ENCODE data around the gene DERL2.

The DERL2 gene

GRCh38 chr17:5514976-5515375 is 29.0 kb upstream of the DERL2 start:
- H2AFZ ChIP-seq (ENCODE audit: low read depth, low read length) = no peak overlapping the region
- H3K4me3 ChIP-seq (ENCODE audit: low read length) = no peak overlapping the region

GRCh38 chr17:5513628-5514027 is 27.6 kb upstream of the DERL2 start:
- Histone ChIP-seq H2AFZ (ENCODE audit: low read depth, low read length) (no peak overlapping the region), H3K36me3 (ENCODE audit: insufficient read depth, low read length) (no peaks in the 10 kb centered on the region), H3K4me1 (ENCODE audit: insufficient read depth, low read length) (peaks cover 21% of the 10 kb centered on the region), H3K9me3 (ENCODE audit: low read length) (no peaks in the 10 kb centered on the region), H3K27me3 (ENCODE audit: insufficient read depth, low read length) (no peaks in the 10 kb centered on the region), H3K4me3 (ENCODE audit: low read length) (no peak overlapping the region)

More at GRCh38 chr17:5514976-5515375, 29.0 kb upstream of the DERL2 start:
- Histone ChIP-seq H3K36me3 (ENCODE audit: insufficient read depth, low read length) (no peaks in the 10 kb centered on the region), H3K4me1 (ENCODE audit: insufficient read depth, low read length) (peaks cover 10% of the 10 kb centered on the region), H3K9me3 (ENCODE audit: low read length) (no peaks in the 10 kb centered on the region), H3K27me3 (ENCODE audit: insufficient read depth, low read length) (no peaks in the 10 kb centered on the region)

GRCh38 chr17:5511401-5512225 is 25.6 kb upstream of the DERL2 start:
- no peaks in the 10 kb centered on the region for H3K9me3 ChIP-seq (ENCODE audit: low read length)
- H3K4me1 ChIP-seq (ENCODE audit: insufficient read depth, low read length) = peaks cover 26% of the 10 kb centered on the region
- H3K27me3 ChIP-seq (ENCODE audit: insufficient read depth, low read length) = no peaks in the 10 kb centered on the region
- H3K4me3 ChIP-seq (ENCODE audit: low read length) = no peak overlapping the region
- H2AFZ ChIP-seq (ENCODE audit: low read depth, low read length) = no peak overlapping the region
- no peaks in the 10 kb centered on the region for H3K36me3 ChIP-seq (ENCODE audit: insufficient read depth, low read length)

- Histone ChIP-seq H3K36me3 (ENCODE audit: insufficient read depth, low read length) (no peaks in the 10 kb centered on the region), H3K4me1 (ENCODE audit: insufficient read depth, low read length) (peaks cover 19% of the 10 kb centered on the region), H2AFZ (ENCODE audit: low read depth, low read length) (no peak overlapping the region), H3K27me3 (ENCODE audit: insufficient read depth, low read length) (no peaks in the 10 kb centered on the region), H3K4me3 (ENCODE audit: low read length) (no peak overlapping the region), H3K9me3 (ENCODE audit: low read length) (no peaks in the 10 kb centered on the region)
Measured at GRCh38 chr17:5510771-5511170, 24.8 kb upstream of the DERL2 start.

- no peaks in the 10 kb centered on the region for H3K9me3 ChIP-seq (ENCODE audit: low read length)
- H3K4me3 ChIP-seq (ENCODE audit: low read length) = no peak overlapping the region
- H2AFZ ChIP-seq (ENCODE audit: low read depth, low read length) = peak overlapping the region; percentile 9
- no peaks in the 10 kb centered on the region for H3K27me3 ChIP-seq (ENCODE audit: insufficient read depth, low read length)
- H3K36me3 ChIP-seq (ENCODE audit: insufficient read depth, low read length) = no peaks in the 10 kb centered on the region
- peaks cover 19% of the 10 kb centered on the region for H3K4me1 ChIP-seq (ENCODE audit: insufficient read depth, low read length)
Measured at GRCh38 chr17:5509482-5509881, 23.5 kb upstream of the DERL2 start.

GRCh38 chr17:5508810-5509209 is 22.8 kb upstream of the DERL2 start:
- H3K4me1 ChIP-seq (ENCODE audit: insufficient read depth, low read length) = peaks cover 18% of the 10 kb centered on the region
- H3K4me3 ChIP-seq (ENCODE audit: low read length) = no peak overlapping the region

GRCh38 chr17:5506307-5506706 is 20.3 kb upstream of the DERL2 start:
- H3K4me1 ChIP-seq (ENCODE audit: insufficient read depth, low read length) = peaks cover 22% of the 10 kb centered on the region
- no peak overlapping the region for H2AFZ ChIP-seq (ENCODE audit: low read depth, low read length)
- H3K9me3 ChIP-seq (ENCODE audit: low read length) = no peaks in the 10 kb centered on the region
- no peaks in the 10 kb centered on the region for H3K36me3 ChIP-seq (ENCODE audit: insufficient read depth, low read length)
- H3K27me3 ChIP-seq (ENCODE audit: insufficient read depth, low read length) = no peaks in the 10 kb centered on the region
- no peak overlapping the region for H3K4me3 ChIP-seq (ENCODE audit: low read length)

More at GRCh38 chr17:5508810-5509209, 22.8 kb upstream of the DERL2 start:
- Histone ChIP-seq H3K9me3 (ENCODE audit: low read length) (no peaks in the 10 kb centered on the region), H3K27me3 (ENCODE audit: insufficient read depth, low read length) (no peaks in the 10 kb centered on the region), H3K36me3 (ENCODE audit: insufficient read depth, low read length) (no peaks in the 10 kb centered on the region), H2AFZ (ENCODE audit: low read depth, low read length) (peak overlapping the region; percentile 29)

GRCh38 chr17:5502552-5502951 is 16.6 kb upstream of the DERL2 start:
- no peaks in the 10 kb centered on the region for H3K9me3 ChIP-seq (ENCODE audit: low read length)
- peaks cover 14% of the 10 kb centered on the region for H3K4me1 ChIP-seq (ENCODE audit: insufficient read depth, low read length)
- no peaks in the 10 kb centered on the region for H3K27me3 ChIP-seq (ENCODE audit: insufficient read depth, low read length)
- no peaks in the 10 kb centered on the region for H3K36me3 ChIP-seq (ENCODE audit: insufficient read depth, low read length)
- H2AFZ ChIP-seq (ENCODE audit: low read depth, low read length) = no peak overlapping the region
- no peak overlapping the region for H3K4me3 ChIP-seq (ENCODE audit: low read length)

- no peaks in the 10 kb centered on the region for H3K27me3 ChIP-seq (ENCODE audit: insufficient read depth, low read length)
- no peaks in the 10 kb centered on the region for H3K9me3 ChIP-seq (ENCODE audit: low read length)
- H3K36me3 ChIP-seq (ENCODE audit: insufficient read depth, low read length) = no peaks in the 10 kb centered on the region
- peak overlapping the region; percentile 75 for H3K4me3 ChIP-seq (ENCODE audit: low read length)
- H2AFZ ChIP-seq (ENCODE audit: low read depth, low read length) = no peak overlapping the region
- H3K4me1 ChIP-seq (ENCODE audit: insufficient read depth, low read length) = peaks cover 14% of the 10 kb centered on the region
Measured at GRCh38 chr17:5501685-5502084, 15.7 kb upstream of the DERL2 start.

GRCh38 chr17:5500589-5501391 is 14.8 kb upstream of the DERL2 start:
- peak overlapping the region; percentile 62 for H2AFZ ChIP-seq (ENCODE audit: low read depth, low read length)
- H3K4me3 ChIP-seq (ENCODE audit: low read length) = peak overlapping the region; percentile 75
- no peaks in the 10 kb centered on the region for H3K9me3 ChIP-seq (ENCODE audit: low read length)
- no peaks in the 10 kb centered on the region for H3K27me3 ChIP-seq (ENCODE audit: insufficient read depth, low read length)
- no peaks in the 10 kb centered on the region for H3K36me3 ChIP-seq (ENCODE audit: insufficient read depth, low read length)
- peaks cover 14% of the 10 kb centered on the region for H3K4me1 ChIP-seq (ENCODE audit: insufficient read depth, low read length)

GRCh38 chr17:5500247-5500588 is 14.2 kb upstream of the DERL2 start:
- H2AFZ ChIP-seq (ENCODE audit: low read depth, low read length) = peak overlapping the region; percentile 62
- H3K36me3 ChIP-seq (ENCODE audit: insufficient read depth, low read length) = no peaks in the 10 kb centered on the region
- H3K4me3 ChIP-seq (ENCODE audit: low read length) = peak overlapping the region; percentile 75
- no peaks in the 10 kb centered on the region for H3K27me3 ChIP-seq (ENCODE audit: insufficient read depth, low read length)
- peaks cover 14% of the 10 kb centered on the region for H3K4me1 ChIP-seq (ENCODE audit: insufficient read depth, low read length)
- no peaks in the 10 kb centered on the region for H3K9me3 ChIP-seq (ENCODE audit: low read length)

- H3K9me3 ChIP-seq (ENCODE audit: low read length) = no peaks in the 10 kb centered on the region
- H3K4me1 ChIP-seq (ENCODE audit: insufficient read depth, low read length) = peaks cover 14% of the 10 kb centered on the region
Measured at GRCh38 chr17:5499476-5500231, 13.7 kb upstream of the DERL2 start.

GRCh38 chr17:5492970-5493369 is 7.0 kb upstream of the DERL2 start:
- peaks cover 10% of the 10 kb centered on the region for H3K9me3 ChIP-seq (ENCODE audit: low read length)
- no peaks in the 10 kb centered on the region for H3K27me3 ChIP-seq (ENCODE audit: insufficient read depth, low read length)
- H2AFZ ChIP-seq (ENCODE audit: low read depth, low read length) = no peak overlapping the region
- H3K4me1 ChIP-seq (ENCODE audit: insufficient read depth, low read length) = no peaks in the 10 kb centered on the region
- no peak overlapping the region for H3K4me3 ChIP-seq (ENCODE audit: low read length)
- peaks cover 30% of the 10 kb centered on the region for H3K36me3 ChIP-seq (ENCODE audit: insufficient read depth, low read length)

More at GRCh38 chr17:5499476-5500231, 13.7 kb upstream of the DERL2 start:
- H3K27me3 ChIP-seq (ENCODE audit: insufficient read depth, low read length) = no peaks in the 10 kb centered on the region
- no peaks in the 10 kb centered on the region for H3K36me3 ChIP-seq (ENCODE audit: insufficient read depth, low read length)
- H2AFZ ChIP-seq (ENCODE audit: low read depth, low read length) = peak overlapping the region; percentile 62
- peak overlapping the region; percentile 75 for H3K4me3 ChIP-seq (ENCODE audit: low read length)

Measured in neuron (in vitro differentiated cells).